ENCODE data around the gene IL31RA.
"Not testable (repeated sequence)": the region's sequence is repeated elsewhere in the genome, so short reads cannot be mapped to it uniquely, and the experiment has no call there.

IL31RA gene

DNA sequence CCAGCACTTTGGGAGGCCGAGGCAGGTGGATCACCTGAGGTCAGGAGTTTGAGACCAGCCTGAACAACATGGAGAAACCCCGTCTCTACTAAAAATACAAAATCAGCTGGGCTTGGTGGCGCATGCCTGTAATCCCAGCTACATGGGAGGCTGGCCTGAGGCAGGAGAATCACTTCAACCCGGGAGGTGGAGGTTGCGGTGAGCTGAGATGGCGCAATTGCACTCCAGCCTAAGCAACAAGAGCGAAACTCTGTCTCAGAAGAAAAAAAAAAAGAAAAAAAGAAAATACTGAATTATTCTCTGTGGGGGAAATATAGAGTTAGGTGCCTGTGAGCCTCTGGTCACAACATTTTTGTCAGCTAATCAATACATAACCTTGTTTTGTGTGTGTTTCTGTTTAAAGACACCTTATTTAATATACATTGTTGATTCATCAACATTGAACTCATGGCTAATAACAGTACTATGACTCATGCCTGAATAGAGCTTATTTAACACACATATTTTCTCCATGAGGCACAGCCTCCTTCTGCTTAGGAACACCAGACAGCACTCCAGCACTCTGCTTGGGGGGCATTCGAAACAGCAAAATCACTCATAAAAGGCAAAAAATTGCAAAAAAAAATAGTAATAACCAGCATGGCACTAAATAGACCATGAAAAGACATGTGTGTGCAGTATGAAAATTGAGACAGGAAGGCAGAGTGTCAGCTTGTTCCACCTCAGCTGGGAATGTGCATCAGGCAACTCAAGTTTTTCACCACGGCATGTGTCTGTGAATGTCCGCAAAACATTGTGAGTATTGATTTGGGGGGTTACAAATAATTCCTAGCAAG is at the start of gene IL31RA:
Gene IL31RA (plus strand): TSS at position 519 of the 836 bp plus-strand sequence. CDS start 214 bp downstream, at position 733.
- DNase-seq (ENCODE audit: low read depth), result peak; percentile 73

DNA sequence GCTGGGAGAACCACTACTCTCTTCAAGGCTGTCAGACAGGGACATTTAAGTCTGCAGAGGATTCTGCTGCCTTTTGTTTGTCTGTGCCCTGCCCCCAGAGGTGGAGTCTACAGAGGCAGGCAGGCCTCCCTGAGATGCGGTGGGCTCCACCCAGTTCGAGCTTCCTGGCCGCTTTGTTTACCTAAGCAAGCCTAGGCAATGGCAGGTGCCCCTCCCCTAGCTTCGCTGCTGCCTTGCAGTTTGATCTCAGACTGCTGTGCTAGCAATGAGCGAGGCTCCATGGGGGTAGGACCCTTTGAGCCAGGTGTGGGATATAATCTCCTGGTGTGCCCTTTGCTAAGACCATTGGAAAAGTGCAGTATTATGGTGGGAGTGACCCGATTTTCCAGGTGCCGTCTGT is 42.3 kb upstream of the IL31RA start:
- DNase-seq (ENCODE audit: low read depth), result not testable (repeated sequence)

DNA sequence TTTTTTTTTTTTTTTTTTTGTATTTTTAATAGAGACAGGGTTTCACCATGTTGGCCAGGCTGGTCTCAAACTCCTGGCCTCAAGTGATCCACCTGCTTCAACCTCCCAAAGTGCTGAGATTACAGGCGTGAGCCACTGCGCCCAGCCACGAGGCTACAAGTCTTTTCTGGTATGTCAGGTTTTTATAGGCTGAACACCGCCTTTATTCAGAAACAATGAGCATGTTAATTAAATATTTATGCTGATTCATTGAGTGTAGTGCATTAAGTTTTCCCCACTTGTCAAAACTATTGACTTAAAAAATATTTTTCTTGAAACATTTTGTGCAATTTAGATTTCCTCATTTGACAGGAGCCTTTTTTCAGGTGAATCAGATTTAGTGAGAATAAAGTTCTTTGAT is 35.2 kb upstream of the IL31RA start:
- not testable (repeated sequence) for DNase-seq (ENCODE audit: low read depth)

DNA sequence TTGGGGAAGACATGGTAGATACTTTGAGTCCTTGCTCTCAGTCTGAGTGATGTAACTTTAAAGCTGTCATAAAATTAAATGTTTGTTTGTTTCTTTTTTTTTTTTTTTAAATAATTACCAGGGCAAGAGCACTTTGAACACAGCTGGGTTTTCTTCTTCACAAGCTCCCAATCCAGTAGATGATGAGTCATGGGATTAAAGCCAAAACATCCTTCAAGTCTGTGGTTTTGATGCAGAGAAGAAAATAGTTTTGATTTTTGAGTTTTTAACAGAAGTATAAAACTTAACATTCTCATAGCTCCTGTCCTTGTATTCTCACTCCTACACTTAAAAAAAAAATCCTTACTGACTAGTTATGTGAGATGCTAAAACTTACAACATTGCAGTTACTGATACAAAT is 34.8 kb upstream of the IL31RA start:
- peak; percentile 82 for DNase-seq (ENCODE audit: low read depth)

DNA sequence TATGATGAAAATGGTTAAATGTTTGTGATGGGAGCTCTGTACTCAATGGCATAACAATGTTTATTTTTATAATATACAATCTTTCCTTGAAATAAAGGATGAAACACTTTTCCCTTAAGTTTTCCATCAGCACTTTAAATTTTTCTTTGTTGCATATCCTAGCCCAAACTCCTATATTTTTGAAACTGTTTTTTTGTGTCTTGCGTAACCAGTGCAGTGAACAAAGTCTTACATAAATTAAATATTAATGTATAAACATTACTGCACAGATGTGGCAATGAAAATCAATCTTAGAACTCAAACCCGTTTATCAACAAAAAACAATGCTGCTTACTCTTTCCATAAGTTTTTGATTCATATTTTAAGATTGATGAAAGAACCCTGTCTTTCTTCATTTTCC is 34.1 kb upstream of the IL31RA start:
- DNase-seq (ENCODE audit: low read depth), result no peak

DNA sequence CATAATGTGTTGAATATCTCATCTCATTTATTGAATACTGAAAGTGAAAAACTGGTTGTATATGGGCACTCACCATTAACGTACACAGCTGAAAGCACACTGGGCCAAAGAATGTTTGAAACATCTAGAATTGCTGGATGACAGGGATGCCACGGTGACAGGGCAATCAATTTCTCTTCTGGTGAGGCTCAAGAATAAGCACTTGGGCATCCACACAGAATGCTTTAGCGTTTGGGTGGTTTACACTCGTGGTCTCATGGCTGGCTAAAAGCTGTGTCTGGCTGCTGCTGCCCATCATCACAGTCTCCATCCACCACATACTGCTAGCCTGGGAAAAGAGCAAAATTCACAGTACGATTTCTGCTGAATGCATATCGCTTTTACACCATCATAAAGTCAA is 30.7 kb upstream of the IL31RA start:
- no peak for DNase-seq (ENCODE audit: low read depth)

DNA sequence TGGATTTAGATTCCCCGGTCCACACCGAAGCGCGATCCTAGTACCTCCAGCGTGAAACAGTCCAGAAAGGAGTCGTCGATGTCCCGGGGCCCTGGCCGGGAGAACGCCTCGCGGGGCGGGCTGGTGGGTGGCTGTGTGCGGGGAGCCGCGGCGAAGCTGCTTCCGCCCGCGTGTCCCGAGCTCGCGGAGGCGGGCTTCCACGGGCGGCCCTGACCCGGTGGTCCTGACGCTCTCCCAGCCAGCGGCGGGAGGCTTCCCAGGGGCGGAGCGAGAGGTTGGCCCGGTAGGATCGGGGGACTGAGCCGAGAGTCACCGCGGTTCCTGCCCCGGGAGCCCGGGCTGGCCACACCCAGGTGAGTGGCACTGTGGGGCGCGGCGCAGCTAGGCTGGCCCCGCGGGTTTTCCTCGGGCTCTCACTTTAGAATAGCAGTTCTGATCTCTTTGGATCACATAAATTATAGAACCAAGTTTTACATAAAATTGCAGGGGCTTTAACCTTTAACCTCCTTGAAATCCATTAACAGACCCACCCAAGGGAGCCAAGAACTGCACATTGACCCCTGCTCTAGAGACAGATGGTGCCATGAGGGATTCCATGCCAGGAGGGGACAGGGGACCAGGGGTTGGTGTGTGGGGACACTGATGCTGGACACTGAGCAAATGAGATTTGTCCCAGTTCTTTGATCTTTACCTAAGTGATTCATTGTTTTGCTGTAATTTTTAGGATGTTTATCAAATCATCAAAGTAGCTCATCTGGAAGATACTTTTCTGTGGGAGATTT is 29.2 kb upstream of the IL31RA start:
- DNase-seq (ENCODE audit: low read depth), result no peak

DNA sequence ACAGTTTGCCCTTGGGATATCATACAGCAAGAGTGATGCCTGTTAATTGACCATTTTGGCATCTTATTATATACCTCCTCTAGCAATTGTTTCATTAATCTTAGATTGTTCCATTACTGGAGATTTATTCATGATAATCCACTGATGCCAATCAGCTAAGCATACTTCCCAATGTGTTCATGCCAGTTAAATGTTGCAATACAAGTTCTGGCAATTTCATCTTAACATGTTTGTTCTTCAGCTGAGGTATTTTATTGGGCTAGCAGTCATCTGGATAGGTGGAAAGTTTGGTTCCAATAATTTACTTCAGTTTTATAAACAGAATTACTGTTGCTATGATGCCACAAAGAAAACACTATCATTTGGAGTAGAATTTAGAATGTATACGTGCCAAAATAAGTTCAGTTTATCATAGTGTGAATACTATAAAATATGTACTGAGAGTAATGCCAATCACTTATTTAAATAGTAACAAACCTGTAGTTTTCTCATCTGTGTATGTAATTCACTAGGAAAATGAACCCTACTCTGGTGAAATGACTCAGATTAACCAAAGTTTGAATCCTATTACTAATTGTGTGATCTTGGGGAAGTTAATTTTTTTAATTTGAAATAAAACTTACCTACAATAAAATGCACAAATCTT is 27.9 kb upstream of the IL31RA start:
- no peak for DNase-seq (ENCODE audit: low read depth)

DNA sequence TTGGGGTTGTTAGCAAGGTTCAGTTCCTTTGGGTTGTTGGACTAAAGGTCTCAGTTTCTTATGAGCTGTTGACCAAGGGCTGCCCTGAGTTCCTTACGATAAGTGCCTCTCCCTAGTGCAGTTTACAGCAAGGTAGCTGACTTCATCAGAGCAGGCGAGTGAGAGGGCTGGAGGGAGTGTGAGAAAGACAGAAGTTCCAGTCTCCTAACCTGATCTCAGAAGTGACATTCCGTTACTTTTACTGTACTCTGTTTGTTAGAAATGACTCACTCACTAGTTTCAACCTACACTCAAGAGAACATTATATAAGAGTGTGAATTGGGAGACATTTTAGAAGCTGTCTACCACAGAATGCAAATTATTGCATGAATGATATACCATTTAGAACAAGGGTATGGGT is 21.2 kb upstream of the IL31RA start:
- no peak for DNase-seq (ENCODE audit: low read depth)

DNA sequence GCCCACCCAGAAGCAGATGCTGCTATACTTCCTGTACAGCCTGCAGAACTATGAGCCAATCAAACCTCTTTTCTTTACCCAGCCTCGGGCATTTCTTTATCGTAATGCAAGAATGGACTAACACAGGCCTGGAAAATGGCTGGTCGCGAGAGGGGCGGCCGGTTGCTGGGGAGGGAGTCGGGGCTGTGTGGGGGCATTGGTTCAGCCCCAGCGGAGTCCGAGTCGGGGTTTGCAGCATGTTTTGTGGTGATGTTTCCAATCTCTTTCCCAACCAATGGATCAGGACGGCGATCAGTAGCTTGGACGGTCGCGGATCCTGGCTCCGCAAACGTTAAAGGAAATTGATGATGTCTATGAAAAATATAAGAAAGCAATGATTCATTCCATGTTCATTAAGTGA is 18.7 kb upstream of the IL31RA start:
- no peak for DNase-seq (ENCODE audit: low read depth)

DNA sequence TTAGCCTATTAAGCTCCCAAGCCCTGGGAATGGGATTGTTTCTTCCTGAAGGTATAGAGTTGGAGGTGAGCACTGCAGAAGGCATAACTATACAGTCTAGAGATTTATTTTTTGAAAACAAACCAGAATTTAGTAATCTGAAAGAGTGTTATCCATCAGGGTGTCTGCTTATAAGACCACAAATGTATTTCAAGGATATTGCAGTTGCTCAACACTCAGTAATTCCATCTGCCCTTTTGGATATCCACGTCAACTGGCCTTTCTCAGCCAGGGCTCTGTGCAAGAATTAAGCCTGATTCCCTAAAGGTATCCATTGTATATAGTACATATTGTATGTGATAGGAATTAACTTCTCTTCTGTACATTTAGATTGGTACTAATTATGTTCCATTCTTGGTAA is 15.0 kb upstream of the IL31RA start:
- DNase-seq (ENCODE audit: low read depth), result no peak

DNA sequence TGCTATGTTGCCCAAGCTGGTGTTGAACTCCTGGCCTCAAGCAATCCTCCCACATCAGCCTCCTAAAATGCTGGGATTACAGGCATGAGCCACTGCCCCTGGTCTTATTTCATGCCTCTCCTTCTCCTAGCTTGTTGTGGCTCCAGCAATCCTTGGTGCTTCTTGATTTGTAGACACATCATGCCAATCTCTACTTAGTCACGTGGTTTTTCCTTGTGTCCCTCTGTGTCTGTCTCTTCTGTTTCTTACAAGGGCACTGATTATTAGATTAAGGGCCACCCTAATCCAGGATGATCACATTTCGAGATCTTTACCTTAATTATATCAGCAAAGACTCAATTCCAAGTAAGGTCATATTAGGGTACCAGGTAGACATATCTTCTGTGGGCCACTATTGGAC is 9.2 kb upstream of the IL31RA start:
- DNase-seq (ENCODE audit: low read depth), result no peak

DNA sequence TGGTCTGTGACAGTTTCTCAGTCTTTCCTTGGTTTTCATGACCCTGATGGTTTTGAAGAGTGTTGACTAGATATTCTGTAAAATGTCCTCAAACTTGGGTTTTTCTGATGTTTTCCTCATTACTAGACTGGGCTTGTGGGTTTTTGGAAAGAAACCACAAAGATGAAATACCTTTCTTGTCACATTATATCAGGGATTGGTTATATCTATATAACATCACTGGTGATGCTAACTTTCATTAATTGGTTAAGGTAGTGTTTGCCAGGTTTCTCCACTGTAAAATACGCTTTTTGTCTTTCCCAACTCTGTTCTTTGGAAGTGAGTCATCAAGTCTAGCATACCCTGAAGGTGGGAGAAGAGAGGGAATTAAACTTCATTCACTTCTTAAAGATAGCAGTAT is 3.3 kb upstream of the IL31RA start:
- DNase-seq (ENCODE audit: low read depth), result no peak

DNA sequence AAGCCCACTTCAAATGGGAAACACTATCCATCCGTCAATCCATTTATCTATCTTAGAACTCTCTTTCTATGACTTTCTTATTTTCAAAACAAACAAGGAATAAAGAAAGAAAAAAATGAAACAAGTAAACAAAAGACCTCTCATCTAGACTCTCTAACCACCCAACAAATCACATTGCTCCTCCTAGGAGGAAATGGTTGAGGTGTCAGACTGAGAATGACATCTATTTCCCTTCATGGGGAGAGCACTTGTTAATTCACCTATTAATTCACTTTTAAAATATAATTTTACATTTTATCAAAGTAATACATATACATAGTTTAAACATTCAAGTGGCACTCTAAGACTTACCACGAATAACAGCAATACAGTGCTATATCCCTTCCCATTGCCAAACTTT is 2.4 kb upstream of the IL31RA start:
- DNase-seq (ENCODE audit: low read depth), result no peak

DNA sequence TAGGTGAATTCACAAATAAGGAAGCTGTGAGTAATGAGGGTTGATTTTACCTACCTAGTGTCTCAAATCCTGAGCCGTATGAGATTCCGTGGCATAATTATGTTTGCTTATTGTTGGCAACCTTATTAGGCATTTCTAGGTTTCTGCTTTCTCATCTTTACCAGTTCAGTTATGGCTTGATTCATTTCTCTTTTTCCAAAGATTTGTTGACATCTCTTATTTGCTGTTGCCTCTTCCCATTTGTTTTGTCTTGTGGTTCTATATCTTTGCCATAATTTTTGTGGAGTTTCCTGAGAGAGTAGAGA is 470 bp downstream of the IL31RA start:
- DNase-seq (ENCODE audit: low read depth), result no peak

DNA sequence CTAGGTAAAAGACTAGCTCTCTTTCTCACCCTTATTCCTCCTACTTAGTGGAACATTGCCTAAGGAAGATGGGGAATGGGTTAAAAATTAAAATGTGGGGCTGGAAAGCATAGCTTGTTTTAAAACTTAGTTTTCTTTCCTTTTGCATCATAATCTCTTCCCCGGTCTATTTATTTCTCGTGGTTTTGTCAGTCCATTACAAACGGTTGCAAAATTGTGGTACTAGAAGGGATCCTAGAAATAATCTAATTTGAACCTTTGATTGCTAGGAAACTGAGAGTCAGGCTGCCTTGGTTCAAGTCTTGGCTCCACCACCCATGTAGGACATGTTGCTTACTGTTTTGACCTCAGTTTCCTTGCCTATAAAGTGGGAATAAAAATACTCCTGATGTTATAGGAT is 1.3 kb downstream of the IL31RA start:
- no peak for DNase-seq (ENCODE audit: low read depth)

DNA sequence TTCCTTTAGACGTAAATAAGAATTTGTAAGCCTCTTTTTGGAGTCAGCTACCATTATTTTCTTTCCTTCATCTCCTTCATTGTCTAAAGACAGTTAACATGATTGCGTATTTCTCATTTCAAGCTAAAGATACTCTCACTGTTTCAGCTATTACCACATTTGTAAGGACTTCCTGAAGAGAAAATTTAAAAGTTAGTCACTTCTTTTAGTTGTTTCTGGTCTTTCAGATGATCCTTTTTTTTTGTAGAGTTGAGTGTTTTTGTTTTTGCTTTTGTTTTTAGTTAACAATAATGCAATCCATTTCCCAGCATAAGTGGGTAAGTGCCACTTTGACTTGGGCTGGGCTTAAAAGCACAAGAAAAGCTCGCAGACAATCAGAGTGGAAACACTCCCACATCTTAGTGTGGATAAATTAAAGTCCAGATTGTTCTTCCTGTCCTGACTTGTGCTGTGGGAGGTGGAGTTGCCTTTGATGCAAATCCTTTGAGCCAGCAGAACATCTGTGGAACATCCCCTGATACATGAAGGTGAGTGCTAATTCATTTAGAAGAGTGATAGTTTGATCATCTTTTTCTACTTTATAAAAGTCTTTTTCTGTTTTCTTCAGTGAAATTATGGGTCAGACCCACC is 2.0 kb downstream of the IL31RA start:
- DNase-seq (ENCODE audit: low read depth), result no peak

DNA sequence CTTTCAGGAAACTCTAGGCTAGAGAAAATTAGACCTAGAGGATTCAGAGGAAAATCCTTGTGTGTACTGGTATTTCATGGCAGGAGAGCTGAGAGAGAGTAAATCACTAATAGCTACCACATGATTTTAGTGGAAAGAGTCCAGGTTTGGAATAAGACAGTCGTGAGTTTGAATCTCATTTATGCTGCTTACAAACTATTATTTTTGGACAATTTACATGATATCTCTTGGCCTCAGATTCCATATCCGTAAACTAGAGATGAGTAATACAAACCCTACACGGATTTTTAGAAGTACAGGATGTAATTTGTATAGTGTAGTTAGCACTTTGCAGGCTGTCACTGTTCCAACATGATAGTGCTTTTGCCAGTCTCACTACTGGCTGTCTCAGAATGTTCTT is 2.7 kb downstream of the IL31RA start:
- DNase-seq (ENCODE audit: low read depth), result no peak

DNA sequence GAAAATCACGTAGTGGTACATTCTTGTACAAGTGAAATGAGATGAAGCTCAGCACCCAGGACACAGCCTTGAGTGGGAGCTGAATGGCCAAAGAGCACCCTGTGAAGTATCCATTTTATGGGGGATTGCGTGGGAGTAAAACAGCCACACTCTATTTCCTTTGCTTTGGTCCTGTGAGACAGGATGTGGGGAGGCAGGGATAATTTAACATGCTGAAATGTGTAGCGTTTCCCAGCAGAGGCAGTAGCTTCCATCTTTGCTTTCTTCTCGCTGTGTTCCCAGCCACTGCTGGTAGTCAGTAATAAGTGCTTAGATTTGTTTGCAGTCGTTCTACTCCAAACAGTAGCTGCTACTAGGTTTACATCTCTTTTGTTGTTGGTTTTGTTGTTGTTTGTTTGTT is 4.4 kb downstream of the IL31RA start:
- DNase-seq (ENCODE audit: low read depth), result no peak

DNA sequence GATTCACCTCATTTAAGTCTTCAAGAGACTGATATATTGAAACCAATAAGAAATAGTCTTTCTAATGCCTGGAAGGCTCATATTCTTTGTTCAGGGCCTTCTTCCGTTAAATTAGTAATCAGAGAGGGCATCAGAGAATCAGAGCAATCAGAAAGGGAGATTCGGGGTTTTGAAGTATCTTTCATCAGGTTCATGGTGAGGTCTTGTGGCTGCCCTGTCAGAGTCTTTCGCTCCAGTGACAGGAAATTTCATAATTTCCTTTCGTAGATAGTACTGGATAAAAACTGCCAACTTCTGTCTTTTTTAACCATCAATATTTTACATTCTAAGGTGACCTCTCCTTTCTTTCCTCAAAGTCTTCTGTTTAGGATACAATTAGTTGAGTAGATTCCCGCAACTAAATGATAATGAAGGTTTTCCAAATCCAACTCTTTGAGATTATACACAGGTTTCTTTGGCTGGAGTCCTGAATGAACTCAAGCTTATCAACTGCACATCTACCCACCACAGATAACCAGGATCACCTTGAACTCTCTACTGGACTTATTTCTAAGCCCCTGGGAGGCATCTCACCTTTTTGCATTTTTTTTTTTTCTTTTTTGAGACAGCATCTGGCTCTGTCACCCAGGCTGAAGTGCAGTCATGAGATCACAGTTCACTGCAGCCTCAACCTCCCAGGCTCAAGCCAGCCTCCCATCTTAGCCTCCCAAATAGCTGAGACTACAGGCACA is 5.5 kb downstream of the IL31RA start:
- no peak for DNase-seq (ENCODE audit: low read depth)

DNA sequence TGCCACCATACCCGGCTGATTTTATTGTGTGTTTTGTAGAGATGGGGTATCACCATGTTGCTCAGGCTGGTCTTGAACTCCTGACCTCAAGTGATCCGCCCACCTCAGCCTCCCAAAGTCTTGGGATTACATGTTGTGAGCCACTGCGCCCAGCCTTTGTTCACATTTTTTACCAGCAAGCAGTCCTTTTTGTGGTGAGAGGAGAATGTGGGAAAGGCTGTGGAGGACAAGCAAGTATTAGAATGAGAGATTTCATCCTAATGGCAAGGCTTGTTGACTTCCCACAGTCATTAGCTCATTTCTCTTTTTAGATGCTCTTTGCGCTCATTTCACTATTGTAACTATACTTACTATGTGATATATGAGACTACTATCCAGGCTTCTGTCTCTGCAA is 6.1 kb downstream of the IL31RA start:
- no peak for DNase-seq (ENCODE audit: low read depth)

DNA sequence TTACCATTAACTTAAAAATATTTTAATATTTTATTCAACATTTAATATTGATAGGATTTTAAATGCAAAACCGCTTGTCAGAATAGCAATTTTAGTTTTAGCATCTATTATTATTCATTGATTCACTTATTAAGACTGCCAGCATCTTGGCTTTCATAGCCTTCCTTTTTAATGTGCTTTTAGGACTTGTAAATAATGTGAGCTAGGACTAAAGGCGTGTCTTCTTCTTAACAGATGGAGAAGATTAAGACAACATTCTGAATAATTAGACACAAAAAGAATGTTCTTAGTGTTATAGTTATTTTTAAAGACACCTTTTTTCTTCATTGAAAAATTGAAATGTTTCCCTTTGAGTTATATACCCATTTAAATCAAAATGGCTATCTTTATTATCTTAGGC is 6.9 kb downstream of the IL31RA start:
- DNase-seq (ENCODE audit: low read depth), result no peak
